H1 (cell line): ENCODE results near the gene ZNF429. TPM values are rescaled to one million over a fixed set of nuclear protein-coding genes. Genes with fewer than 3 reads are reported as not detected.

ENCODE experiments used
- CTCF ChIA-PET: fragments of 300-600 bp; sonication (Branson Sonifier 250); formaldehyde crosslinking; loops from one replicate; lab custom pipeline; 2021; ENCODE audit not compliant: partially characterized antibody; lab: Charles Lee
- POLR2A ChIA-PET: fragments of 300-600 bp; sonication (Branson Sonifier 250); formaldehyde crosslinking; loops from one replicate; lab custom pipeline; 2021; ENCODE audit warnings: inconsistent platforms; ENCODE audit not compliant: partially characterized antibody; lab: Charles Lee
- DNase-seq, 2 experiments: peaks; one replicate each; pipeline versions ENCODE4 v3.0.0 to v3.0.0-alpha.2; 2010 to 2022; ENCODE audit warnings: low spot score in 2 of 2, low read depth in 1 of 2, mixed read lengths in 1 of 2
- FAIRE-seq: peaks from 2 replicates; lab custom pipeline; 2011; peaks lifted over from hg19 to GRCh38; lab: Jason Lieb, UNC
- H2AFZ ChIP-seq: 2 replicates; pipeline ENCODE4 v1.8.1; 2012; ENCODE audit warnings: low read length, inconsistent platforms
- H2AK5ac ChIP-seq: 2 replicates; pipeline ENCODE4 v1.6.1; 2013; ENCODE audit warnings: low read depth, low read length
- H2BK120ac ChIP-seq: replicated peaks from 2 replicates; pipeline ENCODE3; 2013; ENCODE audit warnings: low read depth, low read length, inconsistent platforms
- H2BK12ac ChIP-seq: 2 replicates; pipeline ENCODE4 v1.6.1; 2013; ENCODE audit warnings: low read depth, low read length
- H2BK15ac ChIP-seq: 2 replicates; pipeline ENCODE4 v1.6.1; 2013; ENCODE audit warnings: low read length
- H2BK20ac ChIP-seq: 2 replicates; pipeline ENCODE4 v1.6.1; 2013; ENCODE audit warnings: low read length
- H2BK5ac ChIP-seq: 2 replicates; pipeline ENCODE4 v1.6.1; 2013; ENCODE audit warnings: low read depth, low read length
- H3K14ac ChIP-seq: 2 replicates; pipeline ENCODE4 v1.6.1; 2013; ENCODE audit warnings: inconsistent platforms; ENCODE audit not compliant: insufficient read length
- H3K18ac ChIP-seq: 2 replicates; pipeline ENCODE4 v1.6.1; 2013; ENCODE audit warnings: low read length; ENCODE audit errors: extremely low read depth
- H3K23ac ChIP-seq: 2 replicates; pipeline ENCODE4 v1.6.1; 2013; ENCODE audit warnings: inconsistent platforms; ENCODE audit not compliant: insufficient read length
- H3K23me2 ChIP-seq: 2 replicates; pipeline ENCODE4 v1.6.1; 2013; ENCODE audit warnings: low read depth, low read length
- H3K27ac ChIP-seq: 2 replicates; pipeline ENCODE4 v1.6.1; 2011; ENCODE audit warnings: low read depth, low read length, inconsistent platforms
- H3K27me3 ChIP-seq, 4 experiments: replicated peaks in 1 of 4; 1 replicate in 1 of 4; 2 replicates in 3 of 4; pipeline versions ENCODE4 v1.6.1 to v1.8.1; 2011 to 2013; ENCODE audit warnings: low read length in 3 of 4, mild to moderate bottlenecking in 3 of 4, inconsistent platforms in 2 of 4, mixed read lengths in 2 of 4, moderate library complexity in 1 of 4; ENCODE audit not compliant: control insufficient read depth in 3 of 4, insufficient read depth in 3 of 4; ENCODE audit errors: extremely low read depth in 1 of 4
- H3K36me3 ChIP-seq, 4 experiments: 2 replicates each; pipeline versions ENCODE4 v1.6.1 to v1.8.1; 2011 to 2013; ENCODE audit warnings: mild to moderate bottlenecking in 4 of 4, low read length in 3 of 4, moderate library complexity in 2 of 4, control low read depth in 1 of 4, inconsistent platforms in 1 of 4; ENCODE audit not compliant: insufficient read depth in 4 of 4, control insufficient read depth in 2 of 4
- H3K4ac ChIP-seq: replicated peaks from 2 replicates; pipeline ENCODE3; 2013; ENCODE audit warnings: low read length, low read depth, mixed read lengths, inconsistent platforms; ENCODE audit not compliant: insufficient read length
- H3K4me1 ChIP-seq, 4 experiments: replicated peaks in 1 of 4; 1 replicate in 1 of 4; 2 replicates in 3 of 4; pipeline versions ENCODE4 v1.6.1 to v1.8.1; 2011 to 2013; ENCODE audit warnings: low read length in 3 of 4, inconsistent platforms in 2 of 4, mixed read lengths in 1 of 4; ENCODE audit not compliant: insufficient read depth in 4 of 4, control insufficient read depth in 3 of 4
- H3K4me2 ChIP-seq, 2 experiments: 2 replicates each; pipeline versions ENCODE4 v1.6.1 to v1.8.1; 2011 to 2013; ENCODE audit warnings: low read depth in 2 of 2, low read length in 2 of 2, control low read depth in 1 of 2, inconsistent platforms in 1 of 2, mild to moderate bottlenecking in 1 of 2; ENCODE audit not compliant: insufficient read depth in 1 of 2
- H3K4me3 ChIP-seq, 4 experiments: fragments of 200-600, 300-600 bp in 1 of 4; sonication (generic), shearing (Covaris generic), sonication (Bioruptor Twin) in 1 of 4; 2 replicates each; pipeline versions ENCODE4 v1.5.1 to v1.8.1; 2011 to 2016; ENCODE audit warnings: low read length in 4 of 4, low read depth in 3 of 4, control low read depth in 2 of 4, inconsistent platforms in 2 of 4, mild to moderate bottlenecking in 2 of 4, mixed read lengths in 1 of 4, moderate library complexity in 1 of 4; ENCODE audit not compliant: insufficient read depth in 2 of 4; ENCODE audit errors: extremely low read depth in 1 of 4
- H3K56ac ChIP-seq: replicated peaks from 2 replicates; pipeline ENCODE3; 2013; ENCODE audit warnings: low read depth, mild to moderate bottlenecking, mixed read lengths, low read length, inconsistent platforms; ENCODE audit not compliant: insufficient read length
- H3K79me1 ChIP-seq: 2 replicates; pipeline ENCODE4 v1.6.1; 2013; ENCODE audit warnings: low read depth, low read length, control low read depth
- H3K79me2 ChIP-seq, 2 experiments: 2 replicates each; pipeline versions ENCODE4 v1.6.1 to v1.8.1; 2012 to 2013; ENCODE audit warnings: low read length in 2 of 2, mild to moderate bottlenecking in 2 of 2, inconsistent platforms in 1 of 2; ENCODE audit not compliant: insufficient read depth in 2 of 2, control insufficient read depth in 1 of 2
- H3K9ac ChIP-seq, 4 experiments: replicated peaks in 1 of 4; 1 replicate in 1 of 4; 2 replicates in 3 of 4; pipeline versions ENCODE4 v1.6.1 to v1.8.1; 2011 to 2013; ENCODE audit warnings: low read depth in 3 of 4, low read length in 3 of 4, control low read depth in 2 of 4, mild to moderate bottlenecking in 2 of 4, moderate library complexity in 2 of 4, inconsistent platforms in 1 of 4; ENCODE audit errors: extremely low read depth in 1 of 4
- H3K9me3 ChIP-seq, 2 experiments: 2 replicates each; pipeline versions ENCODE4 v1.6.1 to v1.8.1; 2012 to 2013; ENCODE audit warnings: mild to moderate bottlenecking in 2 of 2, moderate library complexity in 2 of 2, control low read depth in 1 of 2, inconsistent platforms in 1 of 2, low read depth in 1 of 2, low read length in 1 of 2, mixed read lengths in 1 of 2; ENCODE audit not compliant: insufficient read depth in 2 of 2
- H4K20me1 ChIP-seq, 2 experiments: replicated peaks in 1 of 2; 2 replicates each; pipeline versions ENCODE3 to v1.8.1; 2011 to 2013; ENCODE audit warnings: inconsistent platforms in 2 of 2, low read length in 2 of 2, mild to moderate bottlenecking in 1 of 2; ENCODE audit not compliant: insufficient read depth in 2 of 2, control insufficient read depth in 1 of 2
- H4K5ac ChIP-seq: 2 replicates; pipeline ENCODE4 v1.6.1; 2013; ENCODE audit warnings: low read length, low read depth, mixed read lengths, inconsistent platforms; ENCODE audit not compliant: insufficient read length
- H4K8ac ChIP-seq: 2 replicates; pipeline ENCODE4 v1.8.0; 2013; ENCODE audit warnings: mild to moderate bottlenecking, moderate library complexity, low read length, inconsistent platforms; ENCODE audit not compliant: insufficient read depth; ENCODE audit errors: extremely low read depth
- H4K91ac ChIP-seq: replicated peaks from 2 replicates; pipeline ENCODE3; 2013; ENCODE audit warnings: low read length, mixed read lengths, inconsistent platforms; ENCODE audit not compliant: insufficient read length
- BRCA1 ChIP-seq: IDR thresholded peaks from 2 replicates; pipeline ENCODE4 v1.6.1; 2012; ENCODE audit warnings: low read depth, low read length, improper control_type of control experiment
- CBX5 ChIP-seq: fragments of 300-800, 300-1000 bp; sonication (generic); IDR thresholded peaks from 2 replicates; pipeline ENCODE4 v1.7.1; 2016; ENCODE audit warnings: antibody characterized with exemption, low read length, low read depth
- CREB1 ChIP-seq: IDR thresholded peaks from 2 replicates; pipeline ENCODE4 v1.6.1; 2012; ENCODE audit warnings: inconsistent platforms
- CTBP2 ChIP-seq: IDR thresholded peaks from 2 replicates; pipeline ENCODE4 v1.7.0; 2011; ENCODE audit warnings: borderline replicate concordance, mild to moderate bottlenecking, moderate library complexity, mixed read lengths, low read length; ENCODE audit not compliant: insufficient read depth, insufficient read length
- EP300 ChIP-seq, 2 experiments: IDR thresholded peaks; 1 replicate in 1 of 2; 2 replicates in 1 of 2; pipeline ENCODE4 v1.6.1; 2011 to 2012; ENCODE audit warnings: low read depth in 2 of 2, low read length in 2 of 2, mild to moderate bottlenecking in 2 of 2, borderline replicate concordance in 1 of 2, inconsistent platforms in 1 of 2, moderate library complexity in 1 of 2
- MAX ChIP-seq: IDR thresholded peaks from 2 replicates; pipeline ENCODE4 v1.6.1; 2012; ENCODE audit warnings: inconsistent platforms
- PHF8 ChIP-seq: fragments of 200-600 bp; sonication (generic); conservative IDR thresholded peaks from 2 replicates; pipeline ENCODE4 v1.7.1; 2012; ENCODE audit warnings: low read depth, mild to moderate bottlenecking, inconsistent platforms, low read length, moderate library complexity
- POU5F1 ChIP-seq: IDR thresholded peaks from 2 replicates; pipeline ENCODE4 v1.6.1; 2011; ENCODE audit warnings: low read depth, mild to moderate bottlenecking, low read length, moderate library complexity
- SP1 ChIP-seq: IDR thresholded peaks from 2 replicates; pipeline ENCODE4 v1.6.1; 2011; ENCODE audit warnings: low read depth, low read length
- SP2 ChIP-seq: IDR thresholded peaks from 2 replicates; pipeline ENCODE4 v1.6.1; 2012; ENCODE audit warnings: mild to moderate bottlenecking, low read length, inconsistent platforms
- SUZ12 ChIP-seq: fragments of 200-600 bp; sonication (generic); IDR thresholded peaks from 2 replicates; pipeline ENCODE4 v1.6.1; 2012; ENCODE audit warnings: mild to moderate bottlenecking, inconsistent platforms, low read length, moderate library complexity, mixed read lengths
- TCF12 ChIP-seq: IDR thresholded peaks from 2 replicates; pipeline ENCODE4 v1.6.1; 2011; ENCODE audit warnings: low read depth, mild to moderate bottlenecking, low read length
- TEAD4 ChIP-seq: IDR thresholded peaks from 2 replicates; pipeline ENCODE4 v1.6.1; 2012; ENCODE audit warnings: low read depth, low read length, inconsistent platforms, mixed read lengths
- ZNF274 ChIP-seq: IDR thresholded peaks from 2 replicates; pipeline ENCODE4 v1.7.0; 2012; ENCODE audit warnings: low read length, borderline replicate concordance; ENCODE audit errors: extremely low read depth
- WGBS, 2 experiments: shearing (Covaris generic) in 1 of 2; methylation state at CpG; one replicate each; pipeline versions ENCODE4 v1.1.6 to v1.1.7; 2013 to 2015; ENCODE audit warnings: low lambda C conversion rate in 2 of 2, mixed read lengths in 2 of 2, inconsistent platforms in 1 of 2, low coverage in 1 of 2, missing lambda C conversion rate in 1 of 2; ENCODE audit not compliant: insufficient replicate concordance in 2 of 2, insufficient coverage in 1 of 2, insufficient read length in 1 of 2; ENCODE audit errors: extremely low coverage in 1 of 2, missing lambda C conversion rate in 1 of 2; 5-methylcytosine and 5-hydroxymethylcytosine counted together
- polyA plus RNA-seq, 7 experiments: library from polyadenylated mRNA; depleted of rRNA in 3 of 7; stranded (reverse) in 5 of 7; unstranded in 2 of 7; fragments of >200 nt in 5 of 7; fragments of 200-250 nt in 2 of 7; gene quantifications; 1 replicate in 5 of 7; 2 replicates in 1 of 7; 4 replicates in 1 of 7; pipeline versions ENCODE4 v1.2.1 to v1.2.3, GENCODE V29; 2011 to 2013; ENCODE audit warnings: missing spikeins in 2 of 7, mixed read lengths in 2 of 7
- total RNA-seq: library from RNA; stranded (reverse); fragmentation: NEBNext Ultra II Directional; extraction: Animal tissue kit (Norgen Biotek cat#: 25700); gene quantifications from 2 replicates; pipeline ENCODE4 v1.2.1, GENCODE V29; 2021

ZNF429 gene
- total and polyA plus RNA-seq, 2 of the 8 experiments (the other 6 are each of a cell fraction or from before 2014, with no cell fraction given), result 10.9 to 15.0 TPM

GRCh38 chr19:21571316-21571715 is 65.9 kb downstream of the ZNF429 start:
- H3K27ac ChIP-seq, result no peak overlapping the region
- no peak overlapping the region for H3K56ac ChIP-seq
- no peaks in the 10 kb centered on the region for H3K9me3 ChIP-seq
- POLR2A ChIA-PET, result interaction anchor here (0.8 kb wide), 1 partner anchor 18 kb away, joined by 3 read pairs; no protein-coding TSS in a partner anchor
- H4K20me1 ChIP-seq, result no peaks in the 10 kb centered on the region
- H2BK15ac ChIP-seq, result no peak overlapping the region
- H3K79me1 ChIP-seq, result no peaks in the 10 kb centered on the region
- no peak overlapping the region for H3K18ac ChIP-seq
- H2BK5ac ChIP-seq, result no peak overlapping the region
- H4K5ac ChIP-seq, result no peak overlapping the region
- H2BK120ac ChIP-seq, result no peak overlapping the region
- H2BK12ac ChIP-seq, result no peak overlapping the region
- CTCF ChIA-PET, result interaction anchor here (1.1 to 2.2 kb wide), 3 partner anchors 88 to 118 kb away, joined by 3 to 8 read pairs (median 5); no protein-coding TSS in a partner anchor
- no peak overlapping the region for H3K4me3 ChIP-seq
- no peak overlapping the region for H3K4me2 ChIP-seq
- H2BK20ac ChIP-seq, result no peak overlapping the region
- no peaks in the 10 kb centered on the region for H3K79me2 ChIP-seq
- no peak overlapping the region for H3K9ac ChIP-seq
- no peak for DNase-seq
- H3K23ac ChIP-seq, result no peak overlapping the region
- H2AFZ ChIP-seq, result no peak overlapping the region
- H3K14ac ChIP-seq, result no peak overlapping the region
- 90% methylated on average over 2 of the region's 2 CpGs; no CpG with 5 or more reads in 1 of the 2 experiments for WGBS, 2 experiments
- no peak overlapping the region for H4K91ac ChIP-seq
- no peaks in the 10 kb centered on the region for H3K36me3 ChIP-seq
- H2AK5ac ChIP-seq, result no peak overlapping the region
- no peaks in the 10 kb centered on the region for H3K27me3 ChIP-seq
- no peak for FAIRE-seq
- no peak overlapping the region for H3K4ac ChIP-seq
- no peak overlapping the region for H4K8ac ChIP-seq
- H3K23me2 ChIP-seq, result no peaks in the 10 kb centered on the region
- no peaks in the 10 kb centered on the region for H3K4me1 ChIP-seq
- no peak for TF ChIP-seq PHF8
- TF ChIP-seq SUZ12, result no peak
- TF ChIP-seq CBX5, result no peak
- no peak for TF ChIP-seq SP2
- no peak for TF ChIP-seq CREB1
- TF ChIP-seq SP1, result no peak
- no peak for TF ChIP-seq TCF12
- no peak for TF ChIP-seq MAX
- no peak for TF ChIP-seq ZNF274
- no peak for TF ChIP-seq EP300 (IDR thresholded peaks at IDR 0.05; ENCODE audit: borderline replicate concordance in 1 of 2, low read depth in 2 of 2, low read length in 2 of 2)
- TF ChIP-seq POU5F1, result no peak
- TF ChIP-seq BRCA1, result no peak
- no peak for TF ChIP-seq CTBP2
- no peak for TF ChIP-seq TEAD4
